ENCODE data around the gene RFNG. TPM values are rescaled to one million over a fixed set of nuclear protein-coding genes. Genes with fewer than 3 reads are reported as not detected.

Gene RFNG
- total and polyA plus RNA-seq, 2 of the 13 experiments (the other 11 are each of a cell fraction or from before 2014, with no cell fraction given) = 61.4 to 64.0 TPM

DNA sequence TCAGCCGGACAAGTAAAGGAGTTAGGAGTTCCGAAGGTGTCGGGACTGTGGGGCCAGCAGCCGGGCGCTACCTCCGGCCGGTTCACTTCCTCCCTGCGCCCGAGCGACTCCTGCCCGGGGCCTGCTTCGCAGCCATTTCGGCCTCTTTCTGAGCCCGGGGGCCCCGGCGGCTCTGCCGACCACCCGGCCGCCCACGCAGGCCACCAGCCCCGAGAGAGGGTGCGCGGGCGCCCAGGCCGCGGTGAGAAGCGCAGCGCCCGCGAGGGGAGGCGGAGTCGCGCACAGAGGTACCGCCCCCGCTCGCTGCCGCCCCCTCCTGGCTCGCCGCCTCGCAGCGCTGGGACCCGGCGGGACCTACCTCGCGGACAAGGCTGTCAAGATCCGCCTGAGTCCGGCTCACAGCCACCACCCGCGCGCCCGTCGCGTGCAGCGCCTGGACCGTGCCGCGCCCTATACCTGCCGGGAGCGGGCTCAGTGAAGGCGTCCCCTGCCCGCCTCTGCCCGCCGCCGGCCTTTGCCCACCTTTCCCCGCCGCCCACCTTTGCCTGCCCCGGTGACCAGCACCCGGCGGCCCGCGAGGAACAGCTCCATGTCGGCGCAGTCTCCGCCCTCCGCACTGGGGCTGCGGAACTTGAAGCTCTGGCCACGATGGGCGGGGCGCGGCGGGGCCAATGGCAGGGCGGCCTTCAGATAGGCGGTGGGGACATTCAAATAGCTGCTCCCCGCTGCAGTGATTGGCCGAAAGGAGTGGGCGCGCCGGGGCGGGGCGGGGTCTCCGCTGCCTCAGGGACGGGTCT, 14.3 kb downstream of the RFNG start, which contains the start of gene DCXR (continued):
- TF ChIP-seq, protein P1, sequence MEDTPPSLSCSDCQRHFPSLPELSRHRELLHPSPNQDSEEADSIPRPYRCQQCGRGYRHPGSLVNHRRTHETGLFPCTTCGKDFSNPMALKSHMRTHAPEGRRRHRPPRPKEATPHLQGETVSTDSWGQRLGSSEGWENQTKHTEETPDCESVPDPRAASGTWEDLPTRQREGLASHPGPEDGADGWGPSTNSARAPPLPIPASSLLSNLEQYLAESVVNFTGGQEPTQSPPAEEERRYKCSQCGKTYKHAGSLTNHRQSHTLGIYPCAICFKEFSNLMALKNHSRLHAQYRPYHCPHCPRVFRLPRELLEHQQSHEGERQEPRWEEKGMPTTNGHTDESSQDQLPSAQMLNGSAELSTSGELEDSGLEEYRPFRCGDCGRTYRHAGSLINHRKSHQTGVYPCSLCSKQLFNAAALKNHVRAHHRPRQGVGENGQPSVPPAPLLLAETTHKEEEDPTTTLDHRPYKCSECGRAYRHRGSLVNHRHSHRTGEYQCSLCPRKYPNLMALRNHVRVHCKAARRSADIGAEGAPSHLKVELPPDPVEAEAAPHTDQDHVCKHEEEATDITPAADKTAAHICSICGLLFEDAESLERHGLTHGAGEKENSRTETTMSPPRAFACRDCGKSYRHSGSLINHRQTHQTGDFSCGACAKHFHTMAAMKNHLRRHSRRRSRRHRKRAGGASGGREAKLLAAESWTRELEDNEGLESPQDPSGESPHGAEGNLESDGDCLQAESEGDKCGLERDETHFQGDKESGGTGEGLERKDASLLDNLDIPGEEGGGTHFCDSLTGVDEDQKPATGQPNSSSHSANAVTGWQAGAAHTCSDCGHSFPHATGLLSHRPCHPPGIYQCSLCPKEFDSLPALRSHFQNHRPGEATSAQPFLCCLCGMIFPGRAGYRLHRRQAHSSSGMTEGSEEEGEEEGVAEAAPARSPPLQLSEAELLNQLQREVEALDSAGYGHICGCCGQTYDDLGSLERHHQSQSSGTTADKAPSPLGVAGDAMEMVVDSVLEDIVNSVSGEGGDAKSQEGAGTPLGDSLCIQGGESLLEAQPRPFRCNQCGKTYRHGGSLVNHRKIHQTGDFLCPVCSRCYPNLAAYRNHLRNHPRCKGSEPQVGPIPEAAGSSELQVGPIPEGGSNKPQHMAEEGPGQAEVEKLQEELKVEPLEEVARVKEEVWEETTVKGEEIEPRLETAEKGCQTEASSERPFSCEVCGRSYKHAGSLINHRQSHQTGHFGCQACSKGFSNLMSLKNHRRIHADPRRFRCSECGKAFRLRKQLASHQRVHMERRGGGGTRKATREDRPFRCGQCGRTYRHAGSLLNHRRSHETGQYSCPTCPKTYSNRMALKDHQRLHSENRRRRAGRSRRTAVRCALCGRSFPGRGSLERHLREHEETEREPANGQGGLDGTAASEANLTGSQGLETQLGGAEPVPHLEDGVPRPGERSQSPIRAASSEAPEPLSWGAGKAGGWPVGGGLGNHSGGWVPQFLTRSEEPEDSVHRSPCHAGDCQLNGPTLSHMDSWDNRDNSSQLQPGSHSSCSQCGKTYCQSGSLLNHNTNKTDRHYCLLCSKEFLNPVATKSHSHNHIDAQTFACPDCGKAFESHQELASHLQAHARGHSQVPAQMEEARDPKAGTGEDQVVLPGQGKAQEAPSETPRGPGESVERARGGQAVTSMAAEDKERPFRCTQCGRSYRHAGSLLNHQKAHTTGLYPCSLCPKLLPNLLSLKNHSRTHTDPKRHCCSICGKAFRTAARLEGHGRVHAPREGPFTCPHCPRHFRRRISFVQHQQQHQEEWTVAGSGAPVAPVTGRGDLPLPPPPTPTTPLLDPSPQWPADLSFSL (CRISPR knock-in tag; IDR thresholded peaks at IDR 0.05) = no peak
- TF ChIP-seq SRY (CRISPR knock-in tag; IDR thresholded peaks at IDR 0.05) = no peak; the same call in none of the 2 replicates
- no peak for TF ChIP-seq ZNF256 (CRISPR knock-in tag; conservative IDR thresholded peaks at IDR 0.05)
- TF ChIP-seq, protein P2, sequence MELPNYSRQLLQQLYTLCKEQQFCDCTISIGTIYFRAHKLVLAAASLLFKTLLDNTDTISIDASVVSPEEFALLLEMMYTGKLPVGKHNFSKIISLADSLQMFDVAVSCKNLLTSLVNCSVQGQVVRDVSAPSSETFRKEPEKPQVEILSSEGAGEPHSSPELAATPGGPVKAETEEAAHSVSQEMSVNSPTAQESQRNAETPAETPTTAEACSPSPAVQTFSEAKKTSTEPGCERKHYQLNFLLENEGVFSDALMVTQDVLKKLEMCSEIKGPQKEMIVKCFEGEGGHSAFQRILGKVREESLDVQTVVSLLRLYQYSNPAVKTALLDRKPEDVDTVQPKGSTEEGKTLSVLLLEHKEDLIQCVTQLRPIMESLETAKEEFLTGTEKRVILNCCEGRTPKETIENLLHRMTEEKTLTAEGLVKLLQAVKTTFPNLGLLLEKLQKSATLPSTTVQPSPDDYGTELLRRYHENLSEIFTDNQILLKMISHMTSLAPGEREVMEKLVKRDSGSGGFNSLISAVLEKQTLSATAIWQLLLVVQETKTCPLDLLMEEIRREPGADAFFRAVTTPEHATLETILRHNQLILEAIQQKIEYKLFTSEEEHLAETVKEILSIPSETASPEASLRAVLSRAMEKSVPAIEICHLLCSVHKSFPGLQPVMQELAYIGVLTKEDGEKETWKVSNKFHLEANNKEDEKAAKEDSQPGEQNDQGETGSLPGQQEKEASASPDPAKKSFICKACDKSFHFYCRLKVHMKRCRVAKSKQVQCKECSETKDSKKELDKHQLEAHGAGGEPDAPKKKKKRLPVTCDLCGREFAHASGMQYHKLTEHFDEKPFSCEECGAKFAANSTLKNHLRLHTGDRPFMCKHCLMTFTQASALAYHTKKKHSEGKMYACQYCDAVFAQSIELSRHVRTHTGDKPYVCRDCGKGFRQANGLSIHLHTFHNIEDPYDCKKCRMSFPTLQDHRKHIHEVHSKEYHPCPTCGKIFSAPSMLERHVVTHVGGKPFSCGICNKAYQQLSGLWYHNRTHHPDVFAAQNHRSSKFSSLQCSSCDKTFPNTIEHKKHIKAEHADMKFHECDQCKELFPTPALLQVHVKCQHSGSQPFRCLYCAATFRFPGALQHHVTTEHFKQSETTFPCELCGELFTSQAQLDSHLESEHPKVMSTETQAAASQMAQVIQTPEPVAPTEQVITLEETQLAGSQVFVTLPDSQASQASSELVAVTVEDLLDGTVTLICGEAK (IDR thresholded peaks at IDR 0.05) = no peak
- TF ChIP-seq, protein P2 (CRISPR knock-in tag; IDR thresholded peaks at IDR 0.05) = peak; percentile 69; the same call in 1 of the 2 replicates
- TF ChIP-seq, protein P3, sequence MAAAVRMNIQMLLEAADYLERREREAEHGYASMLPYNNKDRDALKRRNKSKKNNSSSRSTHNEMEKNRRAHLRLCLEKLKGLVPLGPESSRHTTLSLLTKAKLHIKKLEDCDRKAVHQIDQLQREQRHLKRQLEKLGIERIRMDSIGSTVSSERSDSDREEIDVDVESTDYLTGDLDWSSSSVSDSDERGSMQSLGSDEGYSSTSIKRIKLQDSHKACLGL (CRISPR knock-in tag; IDR thresholded peaks at IDR 0.05) = peak; percentile 80
- no peak for TF ChIP-seq SRSF9 (IDR thresholded peaks at IDR 0.05; ENCODE audit: borderline replicate concordance, insufficient read depth, low read depth, low read length, poor library complexity, severe bottlenecking)
- 0 out of 2 replicates have a peak, but pooled peaks have one; percentile 66 for TF ChIP-seq ZNF569 (CRISPR knock-in tag; IDR thresholded peaks at IDR 0.05; ENCODE audit: borderline replicate concordance)
- TF ChIP-seq FIP1L1 (IDR thresholded peaks at IDR 0.05; ENCODE audit: borderline replicate concordance, insufficient read depth, low read depth, low read length) = 0 out of 2 replicates have a peak, but pooled peaks have one; percentile 25
- TF ChIP-seq ZNF235 (CRISPR knock-in tag; IDR thresholded peaks at IDR 0.05; ENCODE audit: borderline replicate concordance) = no peak
